Breast epithelium (tissue), 3 donors: ENCODE data around the gene KIF26B.

ENCODE experiments used
- CTCF ChIP-seq, 3 donors: fragments of 450-650 bp; IDR thresholded peaks; one replicate each; pipeline ENCODE4 v1.5.1; 2016 to 2017; ENCODE audit warnings: antibody characterized with exemption in 3 of 3, mild to moderate bottlenecking in 3 of 3, moderate library complexity in 3 of 3
- POLR2A ChIP-seq: fragments of 450-650 bp; IDR thresholded peaks from one replicate; pipeline ENCODE4 v1.6.1; 2016; ENCODE audit warnings: antibody characterized with exemption, mild to moderate bottlenecking, moderate library complexity
- POLR2AphosphoS5 ChIP-seq, 3 donors: sonication (generic); formaldehyde crosslinking; IDR thresholded peaks; one replicate each; pipeline ENCODE4 v1.6.1; 2017; ENCODE audit warnings: antibody characterized with exemption in 3 of 3

- TF ChIP-seq CTCF (IDR thresholded peaks at IDR 0.05) (no peak), POLR2A (no peak), POLR2AphosphoS5 (IDR thresholded peaks at IDR 0.05) (no peak)
These were observed 122.5 kb downstream of the KIF26B start for GRCh38 chr1:245277276-245277675.
